CD14-positive monocyte (primary cell): Measurements from ENCODE around the gene NDFIP1. TPM values are rescaled to one million over a fixed set of nuclear protein-coding genes. Genes with fewer than 3 reads are reported as not detected.
A peak's percentile ranks its signal among the peaks of the same experiment; 100 is the strongest.

ENCODE experiments used
- DNase-seq, 3 donors: peaks; one replicate each; pipeline ENCODE4 v3.0.0-alpha.2; 2011 to 2022
- H2AFZ ChIP-seq: 2 replicates; pipeline ENCODE4 v1.6.0; 2012; ENCODE audit warnings: mild to moderate bottlenecking, low read depth, low read length, inconsistent platforms; ENCODE audit not compliant: insufficient read depth, poor library complexity, severe bottlenecking
- H3K27ac ChIP-seq, 2 donors: 1 replicate in 1 of 2; 2 replicates in 1 of 2; pipeline ENCODE4 v1.5.1; 2012 to 2013; ENCODE audit warnings: low read length in 2 of 2, control low read depth in 1 of 2, inconsistent platforms in 1 of 2, low read depth in 1 of 2, mild to moderate bottlenecking in 1 of 2
- H3K27me3 ChIP-seq, 2 donors: one replicate each; pipeline versions ENCODE4 v1.6.0 to v1.6.1; 2011 to 2013; ENCODE audit warnings: low read length in 2 of 2; ENCODE audit not compliant: control insufficient read depth in 2 of 2, insufficient read depth in 2 of 2
- H3K36me3 ChIP-seq, 2 donors: replicated peaks in 1 of 2; 1 replicate in 1 of 2; 2 replicates in 1 of 2; pipeline versions ENCODE4 v1.5.1 to v1.6.1; 2012 to 2013; ENCODE audit warnings: low read length in 2 of 2, control low read depth in 1 of 2, inconsistent platforms in 1 of 2, mild to moderate bottlenecking in 1 of 2; ENCODE audit not compliant: insufficient read depth in 2 of 2, control insufficient read depth in 1 of 2
- H3K4me1 ChIP-seq, 2 donors: 1 replicate in 1 of 2; 2 replicates in 1 of 2; pipeline versions ENCODE4 v1.5.1 to v1.6.1; 2012 to 2013; ENCODE audit warnings: low read length in 2 of 2, control low read depth in 1 of 2, inconsistent platforms in 1 of 2, mild to moderate bottlenecking in 1 of 2, moderate library complexity in 1 of 2; ENCODE audit not compliant: insufficient read depth in 2 of 2, control insufficient read depth in 1 of 2
- H3K4me2 ChIP-seq: replicated peaks from 2 replicates; pipeline ENCODE3; 2012; ENCODE audit warnings: low read length, moderate library complexity, mild to moderate bottlenecking; ENCODE audit not compliant: poor library complexity, severe bottlenecking; ENCODE audit errors: extremely low read depth
- H3K4me3 ChIP-seq, 3 experiments: fragments of 200-600 bp in 1 of 3; sonication (generic) in 1 of 3; replicated peaks in 1 of 3; 1 replicate in 2 of 3; 2 replicates in 1 of 3; pipeline ENCODE4 v1.5.1; 2011 to 2013; ENCODE audit warnings: low read length in 3 of 3, mild to moderate bottlenecking in 3 of 3, control low read depth in 2 of 3, low read depth in 2 of 3, inconsistent platforms in 1 of 3, moderate library complexity in 1 of 3
- H3K79me2 ChIP-seq: 2 replicates; pipeline ENCODE4 v1.6.0; 2012; ENCODE audit warnings: mild to moderate bottlenecking, control low read depth, inconsistent platforms, low read length, moderate library complexity; ENCODE audit not compliant: insufficient read depth
- H3K9ac ChIP-seq: 2 replicates; pipeline ENCODE4 v1.6.0; 2017; ENCODE audit warnings: low read length, mild to moderate bottlenecking; ENCODE audit not compliant: insufficient read depth, poor library complexity, severe bottlenecking
- H3K9me3 ChIP-seq, 2 donors: replicated peaks in 1 of 2; 1 replicate in 1 of 2; 2 replicates in 1 of 2; pipeline versions ENCODE4 v1.5.1 to v1.6.1; 2012 to 2013; ENCODE audit warnings: low read length in 2 of 2, control low read depth in 1 of 2; ENCODE audit not compliant: control insufficient read depth in 1 of 2, insufficient read depth in 1 of 2
- H4K20me1 ChIP-seq: 2 replicates; pipeline ENCODE4 v1.6.0; 2012; ENCODE audit warnings: mild to moderate bottlenecking, low read length, control low read depth, moderate library complexity; ENCODE audit not compliant: insufficient read depth
- H3K27ac Mint-ChIP-seq, 7 donors: one replicate each; pipeline ENCODE4 v1.8.0; 2020; ENCODE audit warnings: mild to moderate bottlenecking in 7 of 7, mixed read lengths in 7 of 7, moderate library complexity in 6 of 7, inconsistent platforms in 2 of 7
- H3K27me3 Mint-ChIP-seq, 3 donors: one replicate each; pipeline ENCODE4 v1.8.0; 2021 to 2022; ENCODE audit warnings: low read depth in 3 of 3, mild to moderate bottlenecking in 3 of 3, mixed read lengths in 3 of 3, moderate library complexity in 3 of 3, inconsistent platforms in 1 of 3
- H3K36me3 Mint-ChIP-seq, 2 donors: one replicate each; pipeline ENCODE4 v1.8.0; 2020; ENCODE audit warnings: mixed read lengths in 2 of 2, inconsistent platforms in 1 of 2, mild to moderate bottlenecking in 1 of 2
- H3K4me1 Mint-ChIP-seq: one replicate; pipeline ENCODE4 v1.8.0; 2020; ENCODE audit warnings: mild to moderate bottlenecking, mixed read lengths
- H3K4me3 Mint-ChIP-seq, 2 donors: one replicate each; pipeline ENCODE4 v1.8.0; 2020; ENCODE audit warnings: mild to moderate bottlenecking in 2 of 2, mixed read lengths in 2 of 2, moderate library complexity in 1 of 2
- H3K9me3 Mint-ChIP-seq, 7 donors: one replicate each; pipeline ENCODE4 v1.8.0; 2020 to 2022; ENCODE audit warnings: mixed read lengths in 7 of 7, mild to moderate bottlenecking in 6 of 7, moderate library complexity in 6 of 7, inconsistent platforms in 2 of 7
- WGBS: methylation state at CpG from one replicate; pipeline ENCODE4 v1.1.5; 2013; ENCODE audit warnings: missing lambda C conversion rate; ENCODE audit not compliant: insufficient coverage; 5-methylcytosine and 5-hydroxymethylcytosine counted together
- intact Hi-C, 2 donors: fragments of 100-400 bp; cut with micrococcal nuclease; formaldehyde crosslinking; loops; one replicate each; pipeline versions ENCODE4 v1.15.0 to v1.15.1; 2023
- polyA plus RNA-seq, 3 donors: library from polyadenylated mRNA; depleted of rRNA in 1 of 3; unstranded in 2 of 3; stranded (reverse) in 1 of 3; fragments of 300-500 nt in 2 of 3; fragments of >200 nt in 1 of 3; fragmentation: Illumina TruSeq in 2 of 3; gene quantifications; 1 replicate in 2 of 3; 2 replicates in 1 of 3; pipeline ENCODE4 v1.2.3, GENCODE V29; 2012 to 2021
- TF ChIP-seq, protein P1 (sequence below): fragments of 200-600 bp; IDR thresholded peaks from one replicate; pipeline ENCODE4 v1.8.0; 2022; ENCODE audit warnings: antibody characterized with exemption, mild to moderate bottlenecking

Gene NDFIP1
- polyA plus RNA-seq, 3 donors, result 18.4 to 44.4 (median 44.0) TPM

DNA sequence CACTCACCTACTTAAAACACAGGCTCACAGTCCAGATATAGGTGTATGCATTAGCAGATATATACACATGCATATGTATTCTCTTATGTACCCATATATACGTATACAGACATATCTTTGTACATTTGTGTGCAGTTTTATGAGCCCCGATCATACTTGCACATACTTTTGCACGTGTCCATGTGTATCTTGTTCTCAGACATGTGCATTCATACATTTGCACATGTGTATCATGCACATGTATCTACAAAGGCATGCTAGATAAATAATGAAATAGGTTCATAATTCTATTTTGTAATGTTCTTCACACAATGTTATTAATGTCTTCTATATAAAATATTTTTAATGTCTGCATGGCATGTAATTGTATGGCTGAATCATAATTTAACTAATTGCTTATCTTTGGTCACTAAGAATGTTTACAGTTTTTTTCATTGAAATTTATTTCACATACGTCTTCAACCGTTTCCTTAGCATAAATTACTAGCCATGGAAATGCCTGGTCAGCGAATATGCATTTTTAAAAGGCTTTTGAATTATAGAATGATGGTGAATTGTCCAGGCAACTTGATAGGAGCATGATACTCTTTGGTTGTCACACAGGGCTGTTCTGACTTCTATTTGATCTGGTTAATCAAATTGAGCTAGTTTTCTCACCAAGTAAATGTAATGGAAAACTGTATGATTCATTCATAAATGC lies 2.6 kb downstream of the NDFIP1 start:
- Mint-ChIP-seq H3K4me1 (peaks cover 42% of the 10 kb centered on the region), H3K9me3 (peaks cover 0 to 2% (median 0%) of the 10 kb centered on the region in 7 donors), H3K4me3 (no peak overlapping the region), H3K27me3 (no peaks in the 10 kb centered on the region), H3K36me3 (peaks cover 0 to 2% of the 10 kb centered on the region in 2 donors), H3K27ac (peak overlapping the region in 1 of 7 donors; percentile 23)
- DNase-seq, result no peak
- TF ChIP-seq, protein P1, sequence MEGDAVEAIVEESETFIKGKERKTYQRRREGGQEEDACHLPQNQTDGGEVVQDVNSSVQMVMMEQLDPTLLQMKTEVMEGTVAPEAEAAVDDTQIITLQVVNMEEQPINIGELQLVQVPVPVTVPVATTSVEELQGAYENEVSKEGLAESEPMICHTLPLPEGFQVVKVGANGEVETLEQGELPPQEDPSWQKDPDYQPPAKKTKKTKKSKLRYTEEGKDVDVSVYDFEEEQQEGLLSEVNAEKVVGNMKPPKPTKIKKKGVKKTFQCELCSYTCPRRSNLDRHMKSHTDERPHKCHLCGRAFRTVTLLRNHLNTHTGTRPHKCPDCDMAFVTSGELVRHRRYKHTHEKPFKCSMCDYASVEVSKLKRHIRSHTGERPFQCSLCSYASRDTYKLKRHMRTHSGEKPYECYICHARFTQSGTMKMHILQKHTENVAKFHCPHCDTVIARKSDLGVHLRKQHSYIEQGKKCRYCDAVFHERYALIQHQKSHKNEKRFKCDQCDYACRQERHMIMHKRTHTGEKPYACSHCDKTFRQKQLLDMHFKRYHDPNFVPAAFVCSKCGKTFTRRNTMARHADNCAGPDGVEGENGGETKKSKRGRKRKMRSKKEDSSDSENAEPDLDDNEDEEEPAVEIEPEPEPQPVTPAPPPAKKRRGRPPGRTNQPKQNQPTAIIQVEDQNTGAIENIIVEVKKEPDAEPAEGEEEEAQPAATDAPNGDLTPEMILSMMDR, result no peak
- intact Hi-C loops, result no loop called here
- Histone ChIP-seq H4K20me1 (peaks cover 66% of the 10 kb centered on the region), H3K4me3 (peak overlapping the region in 1 of 3 experiments; percentile 98), H3K9me3 (no peaks in the 10 kb centered on the region), H3K9ac (no peak overlapping the region), H3K36me3 (peaks cover 0 to 3% of the 10 kb centered on the region in 2 donors), H3K4me1 (peaks cover 17 to 35% of the 10 kb centered on the region in 2 donors), H3K27ac (no peak overlapping the region), H3K27me3 (no peaks in the 10 kb centered on the region), H3K79me2 (peaks cover 74% of the 10 kb centered on the region), H3K4me2 (peak overlapping the region; percentile 88), H2AFZ (no peak overlapping the region)
- no CpG with 5 or more reads among the region's 6 CpGs for WGBS

DNA sequence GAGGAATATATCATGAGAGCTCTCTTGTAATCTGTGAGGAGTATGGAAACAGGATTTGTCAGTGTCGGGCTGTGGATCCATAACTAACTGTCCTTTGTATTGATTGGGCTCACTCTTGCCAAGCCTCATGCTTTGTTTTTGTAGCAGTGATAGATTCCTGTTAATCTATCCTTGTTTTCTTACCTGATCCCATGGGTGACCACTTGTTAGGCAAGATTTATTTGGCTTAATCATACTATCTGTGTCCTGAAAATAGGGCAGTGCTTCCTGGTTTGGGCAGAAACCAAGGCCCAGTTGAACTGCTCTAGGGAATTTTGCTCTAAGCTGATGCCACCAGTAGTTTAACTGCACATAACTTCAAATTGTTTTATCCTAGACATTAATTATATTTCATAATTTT lies 6.1 kb downstream of the NDFIP1 start:
- TF ChIP-seq, protein P1, result no peak
- H3K27me3 Mint-ChIP-seq, result no peaks in the 10 kb centered on the region
- no peaks in the 10 kb centered on the region for H3K9me3 ChIP-seq
- no peak overlapping the region for H3K4me3 ChIP-seq
- peaks cover 49% of the 10 kb centered on the region for H3K4me1 Mint-ChIP-seq
- no peak overlapping the region for H2AFZ ChIP-seq
- no peak overlapping the region for H3K27ac ChIP-seq
- no peak for DNase-seq
- H4K20me1 ChIP-seq, result peaks cover 99% of the 10 kb centered on the region
- H3K4me1 ChIP-seq, result peaks cover 16 to 26% of the 10 kb centered on the region in 2 donors
- no peak overlapping the region for H3K9ac ChIP-seq
- H3K9me3 Mint-ChIP-seq, result no peaks in the 10 kb centered on the region
- peak overlapping the region in 1 of 7 donors; percentile 31 for H3K27ac Mint-ChIP-seq
- intact Hi-C loops, result no loop called here
- H3K79me2 ChIP-seq, result peaks cover 100% of the 10 kb centered on the region
- no peak overlapping the region for H3K4me2 ChIP-seq
- no peaks in the 10 kb centered on the region for H3K27me3 ChIP-seq
- H3K4me3 Mint-ChIP-seq, result no peak overlapping the region
- 100% methylated on average over 1 of the region's 1 CpG for WGBS
- H3K36me3 Mint-ChIP-seq, result peaks cover 6 to 8% of the 10 kb centered on the region in 2 donors
- peaks cover 0 to 3% of the 10 kb centered on the region in 2 donors for H3K36me3 ChIP-seq
